Gastroesophageal sphincter (tissue), 3 donors: Measurements from ENCODE around the gene AP1S1.

ENCODE experiments used
- CTCF ChIP-seq, 4 experiments: fragments of 200-600 bp in 2 of 4; fragments of 450-650 bp in 2 of 4; sonication (generic) in 1 of 4; IDR thresholded peaks; one replicate each; pipeline ENCODE4 v1.5.1; 2017 to 2019; ENCODE audit warnings: antibody characterized with exemption in 4 of 4, mild to moderate bottlenecking in 2 of 4, moderate library complexity in 2 of 4
- POLR2A ChIP-seq, 2 donors: fragments of 450-650 bp; IDR thresholded peaks; one replicate each; pipeline ENCODE4 v1.6.1; 2017; ENCODE audit warnings: antibody characterized with exemption in 2 of 2, mild to moderate bottlenecking in 2 of 2, moderate library complexity in 1 of 2
- POLR2AphosphoS5 ChIP-seq: sonication (generic); formaldehyde crosslinking; IDR thresholded peaks from one replicate; pipeline ENCODE4 v1.6.1; 2017; ENCODE audit warnings: antibody characterized with exemption

- no peak for TF ChIP-seq CTCF (IDR thresholded peaks at IDR 0.05)
- TF ChIP-seq POLR2A (IDR thresholded peaks at IDR 0.05), result no peak
- TF ChIP-seq POLR2AphosphoS5, result no peak
Measured at GRCh38 chr7:101175664-101176063, 21.4 kb downstream of the AP1S1 start.
